Right lobe of liver (tissue), 6 donors: ENCODE data around the gene SHISA8. TPM values are rescaled to one million over a fixed set of nuclear protein-coding genes. Genes with fewer than 3 reads are reported as not detected.

ENCODE experiments used
- ATAC-seq, 4 donors: fragments of 200-7000 bp; cut with Tn5 transposase; one replicate each; pipeline ENCODE4 v1.9.1; 2020; ENCODE audit warnings: mild to moderate bottlenecking in 4 of 4, moderate library complexity in 4 of 4
- DNase-seq, 3 donors: peaks; one replicate each; pipeline ENCODE4 v3.0.0-alpha.2; 2020
- H3K27ac ChIP-seq, 3 donors: fragments of 200-600 bp; one replicate each; pipeline ENCODE4 v1.8.0; 2022
- H3K27me3 ChIP-seq, 2 donors: fragments of 200-600 bp; one replicate each; pipeline ENCODE4 v1.8.0; 2022
- H3K36me3 ChIP-seq, 4 donors: fragments of 200-600 bp; sonication (generic) in 1 of 4; one replicate each; pipeline versions ENCODE4 v1.5.1 to v1.8.0; 2017 to 2022; ENCODE audit warnings: control low read depth in 1 of 4
- H3K4me1 ChIP-seq, 4 donors: fragments of 200-600 bp; sonication (generic) in 1 of 4; one replicate each; pipeline versions ENCODE4 v1.5.1 to v1.8.0; 2017 to 2022; ENCODE audit warnings: control low read depth in 1 of 4
- H3K4me3 ChIP-seq, 3 donors: fragments of 200-600 bp; one replicate each; pipeline ENCODE4 v1.8.0; 2022
- H3K9me3 ChIP-seq, 4 donors: fragments of 200-600 bp; sonication (generic) in 1 of 4; one replicate each; pipeline versions ENCODE4 v1.5.1 to v1.8.0; 2017 to 2022; ENCODE audit warnings: control low read depth in 1 of 4
- POLR2A ChIP-seq: fragments of 450-650 bp; IDR thresholded peaks from one replicate; pipeline ENCODE4 v1.6.1; 2017; ENCODE audit warnings: antibody characterized with exemption, mild to moderate bottlenecking
- WGBS: methylation state at CpG from one replicate; pipeline ENCODE4 v1.1.6; 2018; ENCODE audit warnings: low coverage, low lambda C conversion rate; ENCODE audit not compliant: insufficient coverage; ENCODE audit errors: missing lambda C conversion rate; 5-methylcytosine and 5-hydroxymethylcytosine counted together
- intact Hi-C, 2 donors: fragments of 100-400 bp; cut with DNase I; formaldehyde crosslinking; loops; one replicate each; pipeline versions ENCODE4 v1.11.2 to v1.14.1; 2022
- total RNA-seq, 6 experiments: library from RNA; depleted of rRNA in 2 of 6; stranded (reverse); fragments of >200 nt in 2 of 6; fragmentation: NEBNext Ultra II Directional in 3 of 6; extraction: Animal tissue kit (Norgen Biotek cat#: 25700) in 3 of 6; gene quantifications; one replicate each; pipeline versions ENCODE4 v1.1.0 to v1.2.4, GENCODE V29; 2016 to 2023
- TF ChIP-seq, protein P1 (sequence below), 4 donors: fragments of 200-600 bp in 3 of 4; fragments of 450-650 bp in 1 of 4; IDR thresholded peaks; one replicate each; pipeline versions ENCODE4 v1.5.1 to v1.8.0; 2016 to 2022; ENCODE audit warnings: antibody characterized with exemption in 4 of 4, mild to moderate bottlenecking in 2 of 4
- donor health status: DM: no; HTN: yes; CAD: no.
- donor health status: DM: no; HTN: no; CAD: no.
- donor health status: DM: no; HTN: no; CAD: no.
- donor health status: DM: no; HTN: yes; CAD: no.
- donor health status: DM: no; HTN: yes; CAD: no.

SHISA8 gene
- total RNA-seq, 6 experiments from 2014 or later = not detected

DNA sequence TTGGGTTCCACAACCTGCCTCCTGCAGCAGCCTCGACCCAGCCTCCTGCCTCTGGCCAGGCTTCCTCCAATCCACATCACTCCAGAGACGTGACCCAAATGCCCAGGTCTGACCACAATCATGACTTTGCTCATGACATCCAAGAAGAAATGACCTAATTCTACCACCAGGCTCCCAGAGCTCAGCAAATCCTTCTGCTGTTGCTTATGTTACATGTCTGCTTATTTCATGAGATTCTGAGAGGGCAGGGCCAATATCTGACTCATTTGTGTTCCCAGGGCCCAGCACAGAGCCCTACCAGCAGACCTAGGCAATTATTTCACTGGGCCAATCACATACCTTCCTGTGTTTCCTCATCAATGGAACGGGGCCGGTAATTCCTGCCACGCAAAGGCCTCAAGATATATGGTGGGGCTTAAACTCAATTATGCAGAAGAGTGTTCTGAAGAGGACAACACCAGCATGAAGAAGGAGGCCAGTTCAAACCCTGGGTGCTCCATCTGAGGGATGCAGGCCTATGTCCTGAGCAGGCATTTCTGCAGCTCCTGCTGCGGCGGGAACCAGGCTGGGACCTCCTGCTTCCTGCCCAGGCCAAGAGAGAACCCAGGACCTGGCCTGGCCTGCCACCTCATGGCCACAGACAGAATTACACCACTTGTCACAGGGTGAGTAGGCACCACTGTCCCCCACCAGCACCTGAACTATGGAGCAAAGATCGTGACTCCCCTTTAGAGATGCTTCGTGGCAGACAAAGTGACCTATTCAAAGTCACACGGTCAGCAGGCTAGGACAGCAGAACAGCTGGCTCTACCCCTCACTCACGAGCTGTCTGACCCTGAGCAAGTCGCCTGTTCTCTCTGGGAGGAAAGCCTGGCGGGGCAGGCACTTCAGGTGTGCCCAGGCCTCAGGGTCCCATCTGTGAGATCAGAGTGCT, 26.2 kb upstream of the SHISA8 start:
- intact Hi-C loops = loop anchor here (5.0 to 10.0 kb wide), 2 partner anchors 124 to 196 kb away; no protein-coding TSS in a partner anchor
- 41% methylated on average over 6 of the region's 13 CpGs for WGBS
- Histone ChIP-seq H3K9me3 (no peaks in the 10 kb centered on the region), H3K4me1 (peaks cover 0 to 4% (median 0%) of the 10 kb centered on the region in 4 donors), H3K27ac (peak overlapping the region in 1 of 3 donors; percentile 8), H3K36me3 (no peaks in the 10 kb centered on the region), H3K4me3 (no peak overlapping the region), H3K27me3 (no peaks in the 10 kb centered on the region)
- TF ChIP-seq, protein P1, sequence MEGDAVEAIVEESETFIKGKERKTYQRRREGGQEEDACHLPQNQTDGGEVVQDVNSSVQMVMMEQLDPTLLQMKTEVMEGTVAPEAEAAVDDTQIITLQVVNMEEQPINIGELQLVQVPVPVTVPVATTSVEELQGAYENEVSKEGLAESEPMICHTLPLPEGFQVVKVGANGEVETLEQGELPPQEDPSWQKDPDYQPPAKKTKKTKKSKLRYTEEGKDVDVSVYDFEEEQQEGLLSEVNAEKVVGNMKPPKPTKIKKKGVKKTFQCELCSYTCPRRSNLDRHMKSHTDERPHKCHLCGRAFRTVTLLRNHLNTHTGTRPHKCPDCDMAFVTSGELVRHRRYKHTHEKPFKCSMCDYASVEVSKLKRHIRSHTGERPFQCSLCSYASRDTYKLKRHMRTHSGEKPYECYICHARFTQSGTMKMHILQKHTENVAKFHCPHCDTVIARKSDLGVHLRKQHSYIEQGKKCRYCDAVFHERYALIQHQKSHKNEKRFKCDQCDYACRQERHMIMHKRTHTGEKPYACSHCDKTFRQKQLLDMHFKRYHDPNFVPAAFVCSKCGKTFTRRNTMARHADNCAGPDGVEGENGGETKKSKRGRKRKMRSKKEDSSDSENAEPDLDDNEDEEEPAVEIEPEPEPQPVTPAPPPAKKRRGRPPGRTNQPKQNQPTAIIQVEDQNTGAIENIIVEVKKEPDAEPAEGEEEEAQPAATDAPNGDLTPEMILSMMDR (IDR thresholded peaks at IDR 0.05) = peak; percentile 90 to 97 (median 92)
- no peak for TF ChIP-seq POLR2A
- ATAC-seq (peak; percentile 95 to 98 (median 96)), DNase-seq (peak; percentile 79 to 85 (median 82))

DNA sequence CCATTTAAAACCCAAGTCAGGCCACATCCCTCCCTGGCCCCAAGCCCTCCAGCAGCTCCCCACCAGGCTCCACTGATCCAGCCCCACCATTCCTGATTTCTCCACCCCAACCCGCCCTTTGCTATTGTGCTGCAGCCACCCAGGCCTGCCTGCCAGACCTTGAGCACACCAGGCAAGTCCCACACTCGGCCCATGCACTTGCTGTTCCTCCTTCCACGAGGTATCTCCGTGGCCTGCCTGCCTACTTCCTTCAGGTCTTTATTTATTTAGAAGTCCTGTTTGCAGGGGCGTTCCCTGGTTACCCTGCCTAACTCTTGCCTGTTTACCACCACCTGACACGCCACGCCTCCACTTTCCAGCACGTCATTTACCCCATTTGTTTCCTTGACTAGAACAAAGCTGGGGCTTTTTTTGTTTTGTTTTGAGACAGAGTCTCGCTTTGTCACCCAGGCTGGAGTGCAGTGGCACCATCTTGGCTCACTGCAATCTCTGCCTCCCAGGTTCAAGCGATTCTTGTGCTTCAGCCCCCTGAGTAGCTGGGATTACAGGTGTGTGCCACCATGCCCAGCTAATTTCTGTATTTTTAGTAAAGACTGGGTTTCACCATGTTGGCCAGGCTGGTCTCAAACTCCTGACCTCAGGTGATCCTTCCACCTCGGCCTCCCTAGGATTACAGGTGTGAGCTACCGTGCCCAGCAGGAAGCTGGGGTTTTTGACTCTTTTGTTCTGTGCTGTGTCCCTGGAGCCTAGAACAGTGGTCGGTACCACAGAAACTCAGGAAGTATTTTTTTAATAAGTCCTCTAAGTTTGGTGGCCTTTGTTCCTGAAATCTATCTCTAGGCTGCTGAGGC, 25.3 kb upstream of the SHISA8 start:
- DNase-seq = no peak
- 79% methylated on average over 9 of the region's 13 CpGs for WGBS
- Histone ChIP-seq H3K4me3 (no peak overlapping the region), H3K27ac (peak overlapping the region in 1 of 3 donors; percentile 8), H3K9me3 (no peaks in the 10 kb centered on the region), H3K4me1 (no peaks in the 10 kb centered on the region), H3K36me3 (no peaks in the 10 kb centered on the region), H3K27me3 (no peaks in the 10 kb centered on the region)
- peak; percentile 20 for TF ChIP-seq POLR2A
- TF ChIP-seq, protein P1 (IDR thresholded peaks at IDR 0.05) = no peak
- intact Hi-C loops = loop anchor here (5.0 to 10.0 kb wide), 3 partner anchors 113 to 195 kb away; no protein-coding TSS in a partner anchor
- peak in 1 of 4 donors; percentile 8 for ATAC-seq

DNA sequence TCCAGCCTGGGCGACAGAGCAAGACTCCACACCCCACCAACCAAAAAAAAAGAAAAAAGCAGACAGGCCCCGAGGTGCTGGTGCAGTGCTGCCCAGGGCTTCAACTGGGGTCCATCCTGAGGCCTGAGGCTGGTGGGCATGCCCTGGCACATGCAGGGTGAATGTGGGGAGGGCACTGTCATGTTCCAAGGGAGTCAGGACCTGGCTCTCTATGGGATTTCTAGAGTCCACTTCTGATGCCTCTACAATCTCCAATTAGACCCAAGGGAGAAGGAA, 22.0 kb upstream of the SHISA8 start:
- H3K27me3 ChIP-seq = no peaks in the 10 kb centered on the region
- H3K4me3 ChIP-seq = no peak overlapping the region
- TF ChIP-seq, protein P1 (IDR thresholded peaks at IDR 0.05) = no peak
- TF ChIP-seq POLR2A = no peak
- no peaks in the 10 kb centered on the region for H3K4me1 ChIP-seq
- H3K36me3 ChIP-seq = no peaks in the 10 kb centered on the region
- no peak for DNase-seq
- no CpG with 5 or more reads among the region's 2 CpGs for WGBS
- intact Hi-C loops = loop anchor here in 1 of 2 donors (5.0 kb wide), 1 partner anchor 110 kb away; no protein-coding TSS in a partner anchor
- H3K9me3 ChIP-seq = no peaks in the 10 kb centered on the region
- no peak for ATAC-seq
- no peak overlapping the region for H3K27ac ChIP-seq

DNA sequence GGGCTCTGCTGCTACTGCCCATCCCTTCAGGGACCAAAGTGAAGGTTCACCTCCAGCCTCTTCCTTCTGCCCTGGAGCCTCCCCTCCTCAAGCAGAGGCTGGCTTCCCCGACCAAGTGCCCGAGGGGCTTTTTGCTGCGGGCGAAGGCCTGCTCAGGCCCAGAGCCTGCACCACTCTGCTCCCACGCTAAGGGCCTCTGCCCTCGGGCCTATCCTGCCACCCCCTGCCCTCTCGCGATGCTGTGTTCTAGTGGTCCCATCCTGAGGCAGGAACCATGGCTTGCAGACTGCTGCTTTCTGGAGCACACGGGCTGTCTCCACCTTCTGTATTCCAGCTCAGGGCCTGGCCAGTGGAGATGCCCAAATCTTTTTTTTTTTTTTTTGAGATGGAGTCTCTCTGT, 20.6 kb upstream of the SHISA8 start:
- no peak for DNase-seq
- Histone ChIP-seq H3K27me3 (no peaks in the 10 kb centered on the region), H3K36me3 (no peaks in the 10 kb centered on the region), H3K9me3 (no peaks in the 10 kb centered on the region), H3K27ac (no peak overlapping the region), H3K4me3 (no peak overlapping the region), H3K4me1 (no peaks in the 10 kb centered on the region)
- ATAC-seq = no peak
- intact Hi-C loops = loop anchor here in 1 of 2 donors (5.0 kb wide), 1 partner anchor 108 kb away; no protein-coding TSS in a partner anchor
- WGBS = 90% methylated on average over 2 of the region's 9 CpGs
- TF ChIP-seq POLR2A = no peak
- TF ChIP-seq, protein P1 (IDR thresholded peaks at IDR 0.05) = no peak
